HG02588 (cell line): Measurements from ENCODE around the gene SLC12A8.

Source experiments
- ATAC-seq: cut with Tn5 transposase; IDR thresholded peaks from one replicate; pipeline ENCODE4 v1.9.1; 2021; ENCODE audit warnings: mild to moderate bottlenecking, moderate library complexity; ENCODE audit not compliant: unreplicated experiment

SLC12A8 gene

GRCh38 chr3:125055913-125056745, 156.4 kb downstream of the SLC12A8 start, which contains the start of gene HEG1:
HEG1 (minus strand) TSS chr3:125055997; CDS start chr3:125055890, 107 bp downstream.
- peak; percentile 69 for ATAC-seq

DNA sequence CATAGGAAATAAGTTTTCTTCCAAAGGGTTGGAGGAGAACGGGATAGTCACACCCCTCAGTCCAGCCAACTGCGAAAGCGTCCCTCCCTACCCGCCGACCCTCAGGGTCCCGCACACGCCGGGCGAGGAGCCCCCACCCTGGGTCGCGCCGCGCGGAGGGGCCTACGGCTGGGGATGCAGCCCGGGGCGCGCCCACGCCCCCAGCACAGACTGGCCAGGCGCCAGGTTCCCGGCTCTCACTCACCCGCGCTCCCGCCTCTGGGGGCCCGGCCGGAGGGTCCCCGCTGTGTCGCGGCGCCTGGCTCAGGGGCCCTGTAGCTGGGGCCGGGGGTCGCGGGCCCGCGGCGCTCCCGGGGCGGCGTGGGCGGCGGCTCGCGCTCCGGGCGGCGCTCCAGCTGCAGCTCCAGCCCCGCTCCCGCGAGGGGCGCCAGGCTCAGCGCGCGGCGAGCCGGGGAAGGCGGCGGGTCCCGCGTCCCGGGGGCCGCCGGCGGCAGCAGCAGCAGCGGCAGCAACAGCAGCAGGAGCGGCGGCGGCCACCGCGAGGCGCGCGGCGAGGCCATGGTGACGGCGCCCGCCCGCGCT, 157.1 kb downstream of the SLC12A8 start:
- ATAC-seq: peak; percentile 27

DNA sequence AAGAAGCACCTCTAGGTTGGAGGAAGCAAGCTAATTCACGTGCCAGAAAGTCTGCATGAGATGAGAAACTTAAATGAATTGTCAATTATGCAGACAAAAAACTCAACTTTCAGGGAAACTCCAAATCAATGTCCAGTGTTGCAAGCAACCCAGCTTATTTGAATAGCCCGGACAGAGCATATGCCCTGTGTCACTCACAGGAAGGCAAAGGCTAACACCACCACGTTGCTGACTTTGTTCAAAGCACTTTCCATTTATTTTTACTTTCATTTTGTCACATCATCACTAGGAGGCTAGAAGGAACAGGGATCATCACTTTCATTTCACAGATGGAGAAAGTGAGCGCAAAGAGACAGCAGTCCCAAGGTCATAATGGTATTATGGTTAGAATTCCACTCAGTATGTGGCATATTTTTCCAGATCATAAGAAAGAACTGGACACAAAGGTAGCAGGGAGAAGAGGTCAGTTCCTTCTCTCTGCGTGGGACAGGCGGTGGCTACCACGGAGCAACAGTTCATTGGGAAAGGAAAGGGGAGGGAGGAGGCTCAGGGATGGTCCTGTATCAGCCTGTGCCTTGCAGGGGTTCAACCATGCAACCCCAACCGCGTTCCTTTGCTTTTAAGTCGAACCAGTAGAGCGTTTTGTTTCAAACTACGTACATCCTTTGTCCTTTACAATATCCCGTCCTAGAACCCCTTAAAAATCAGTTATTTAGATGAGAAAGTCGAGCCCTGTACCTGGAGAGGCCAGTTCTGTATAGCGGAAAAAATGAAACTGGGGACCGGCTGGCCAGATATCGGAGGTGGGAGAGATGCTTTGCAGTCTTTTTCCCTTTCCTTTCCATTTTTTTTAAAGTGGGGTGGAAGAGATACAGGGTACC, 157.9 kb downstream of the SLC12A8 start:
- ATAC-seq: no peak

DNA sequence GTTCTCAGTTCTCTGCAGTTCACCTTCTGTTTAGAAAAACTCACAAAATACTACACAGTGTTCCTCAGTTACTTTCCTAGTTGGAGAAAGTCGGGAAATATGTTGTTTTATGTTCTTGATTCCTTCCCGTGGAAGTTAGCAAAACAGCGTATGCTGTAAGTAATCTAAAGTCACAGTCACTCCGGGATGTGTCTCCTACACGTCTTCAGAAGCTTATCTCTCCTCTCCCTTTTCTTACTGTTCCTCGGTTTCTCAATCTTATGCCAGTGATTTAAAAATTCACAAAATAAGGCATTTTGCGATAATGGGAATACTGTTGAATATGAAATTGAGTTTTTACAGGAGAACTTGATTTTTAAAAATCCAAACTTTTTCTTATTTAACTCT, 158.5 kb downstream of the SLC12A8 start:
- no peak for ATAC-seq

DNA sequence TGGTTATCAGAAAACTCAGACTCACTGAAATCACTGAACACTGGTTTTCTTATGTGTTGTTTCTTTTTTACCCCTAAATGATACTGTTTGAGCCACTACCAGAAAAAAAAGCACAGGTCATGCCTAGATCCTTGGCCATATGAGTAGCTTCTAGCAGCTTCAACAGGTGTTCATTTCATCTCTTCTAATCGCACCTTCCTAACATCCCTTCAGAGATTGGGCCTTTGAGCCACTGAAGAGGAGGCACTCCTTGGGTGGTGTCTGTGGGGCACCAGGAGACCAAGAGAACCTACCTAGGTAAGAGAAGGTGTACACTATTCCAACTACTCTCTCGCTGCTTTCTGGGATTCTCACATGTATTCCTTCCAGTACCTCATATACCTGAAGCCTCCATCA, 159.2 kb downstream of the SLC12A8 start:
- no peak for ATAC-seq

DNA sequence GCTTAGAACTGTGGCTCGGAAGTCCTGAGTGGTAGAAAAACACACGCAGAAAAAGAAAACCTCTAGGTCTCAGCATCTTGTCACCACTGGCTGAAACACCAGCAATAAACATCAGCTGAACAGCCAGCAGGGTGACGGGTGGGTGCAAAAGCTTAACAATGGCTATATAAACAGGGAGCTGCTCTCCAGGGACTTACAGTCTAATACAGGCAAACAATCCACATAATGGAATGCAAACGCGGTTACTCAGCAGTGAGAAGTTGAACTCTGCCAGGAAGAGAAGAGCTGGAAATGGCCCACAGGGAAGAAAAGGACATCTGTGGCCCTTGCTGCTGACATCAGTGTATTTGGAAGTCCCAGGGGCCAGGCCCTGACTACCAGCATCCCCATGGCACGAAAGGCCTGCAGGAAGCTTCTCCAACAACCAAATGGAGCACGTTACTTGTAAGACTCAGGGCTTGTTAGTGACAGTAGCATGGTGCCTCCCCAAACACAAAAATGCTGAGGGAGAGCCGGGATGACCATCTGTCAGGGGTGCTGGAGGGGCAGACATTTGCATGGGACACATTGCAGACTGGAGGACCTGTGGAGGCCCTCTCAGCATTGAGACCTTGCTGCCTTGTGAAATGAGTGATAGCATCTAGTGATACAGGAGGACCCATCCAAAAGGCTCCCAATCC, 159.8 kb downstream of the SLC12A8 start:
- no peak for ATAC-seq

DNA sequence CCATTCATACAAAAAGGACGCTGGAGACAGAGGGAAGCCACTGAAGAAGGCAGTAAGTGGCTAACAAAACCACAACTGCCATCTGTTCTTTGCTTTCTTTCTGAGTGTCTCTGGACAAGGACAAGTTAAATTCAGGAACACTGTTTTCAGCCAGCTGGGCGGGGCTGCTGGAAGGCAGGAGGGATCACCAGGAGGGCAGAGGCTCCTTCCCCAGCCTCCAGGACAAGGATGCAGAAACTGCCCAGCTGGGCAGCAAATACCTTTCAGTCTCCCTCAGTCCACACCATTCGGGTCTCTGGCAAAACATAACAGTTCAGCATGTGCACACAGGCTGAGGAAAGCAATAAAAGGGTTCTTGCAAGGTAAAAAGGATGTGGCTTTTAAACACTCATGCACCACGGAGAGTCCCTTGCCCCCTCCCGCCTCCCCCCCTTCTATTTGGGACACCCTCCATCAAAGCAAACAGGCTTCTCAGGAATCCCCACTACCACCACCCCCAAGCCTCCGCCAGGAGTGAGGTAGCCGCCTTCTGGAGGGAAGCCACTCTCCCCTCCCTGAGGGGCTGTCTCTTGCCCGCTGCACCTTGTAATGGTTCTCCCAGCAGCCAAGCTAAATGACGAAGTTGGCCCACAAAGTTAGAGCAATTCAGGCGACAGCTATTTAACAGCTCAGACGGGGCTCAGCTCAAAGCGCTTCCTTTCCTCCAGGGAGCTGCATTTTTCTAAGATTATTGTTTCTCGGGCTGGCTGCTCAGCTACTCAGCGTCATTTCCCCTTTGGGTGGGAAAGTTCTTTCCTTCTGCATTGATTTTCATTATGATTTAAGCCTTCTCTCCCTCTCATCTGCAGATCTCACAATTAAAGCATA, 160.6 kb downstream of the SLC12A8 start:
- no peak for ATAC-seq

DNA sequence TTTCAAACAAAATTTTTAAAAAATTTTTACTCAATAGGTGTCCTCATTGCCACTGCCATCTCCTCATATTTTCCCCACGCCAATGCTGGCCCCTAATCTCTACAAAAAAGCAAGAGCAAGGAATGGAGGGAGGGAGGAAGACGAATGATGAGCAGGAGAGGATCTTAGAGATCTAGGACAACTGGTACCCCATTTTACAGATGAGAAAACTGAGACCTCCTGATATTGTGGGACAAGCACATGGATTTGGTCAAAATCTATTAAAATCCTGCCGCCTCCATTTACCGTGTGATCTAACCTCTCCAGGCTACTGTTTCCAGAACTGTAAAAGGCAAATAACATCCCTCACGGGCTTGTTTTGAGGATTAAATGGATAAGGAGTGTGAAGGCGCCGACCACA, 161.3 kb downstream of the SLC12A8 start:
- no peak for ATAC-seq

GRCh38 chr3:125050488-125051090, 162.0 kb downstream of the SLC12A8 start:
- no peak for ATAC-seq

DNA sequence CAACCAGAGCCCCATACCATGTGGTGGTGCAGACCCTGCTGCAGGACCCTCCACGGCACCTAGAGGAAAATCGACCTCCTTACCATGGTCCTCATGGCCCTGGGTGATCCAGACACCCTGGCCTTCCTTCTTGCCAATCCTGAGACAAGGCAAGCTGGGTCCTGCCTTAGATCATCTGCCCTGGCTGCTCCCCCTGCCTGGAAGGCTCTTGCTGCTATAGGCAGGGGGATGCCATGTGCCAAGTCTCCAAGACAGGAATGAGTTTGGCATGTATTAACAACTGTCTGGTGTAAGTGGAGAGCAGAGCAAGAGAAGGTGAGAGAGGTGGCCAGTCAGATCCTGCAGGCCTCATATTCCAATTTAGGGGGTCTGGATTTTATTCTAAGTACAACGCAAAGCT, 164.3 kb downstream of the SLC12A8 start:
- no peak for ATAC-seq

- no peak for ATAC-seq
Observed at GRCh38 chr3:125045965-125046364, 166.6 kb downstream of the SLC12A8 start.

GRCh38 chr3:125045194-125045593, 167.4 kb downstream of the SLC12A8 start:
- ATAC-seq: no peak

DNA sequence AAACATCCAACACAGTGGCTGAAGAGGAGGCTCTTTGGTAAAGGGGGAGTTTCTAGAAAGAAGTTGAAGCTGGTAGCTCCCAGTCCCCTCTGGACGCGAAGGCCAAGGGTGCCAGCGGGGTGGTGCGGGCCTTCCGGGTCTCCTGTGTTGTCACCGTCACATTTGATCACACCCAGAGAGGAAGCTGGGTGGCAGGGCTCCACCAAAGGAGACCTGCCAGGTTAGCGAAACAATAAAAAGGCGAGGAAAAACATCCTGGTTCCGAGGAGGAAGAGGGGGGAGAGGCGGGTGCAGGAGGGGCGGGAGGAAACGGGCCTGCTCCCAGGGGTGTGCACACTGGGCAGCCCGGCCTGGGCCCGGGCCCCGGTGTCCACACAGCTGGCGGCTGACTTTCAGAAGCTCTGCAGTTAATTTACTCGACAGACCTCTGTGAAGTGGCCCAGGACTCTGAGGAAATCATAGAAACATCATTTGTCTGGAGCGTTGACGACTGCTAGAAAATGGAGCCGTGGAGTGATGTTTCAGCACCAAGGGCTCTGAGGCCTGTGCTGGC, 168.9 kb downstream of the SLC12A8 start:
- no peak for ATAC-seq

GRCh38 chr3:125042725-125043406, 169.7 kb downstream of the SLC12A8 start:
- ATAC-seq: no peak

DNA sequence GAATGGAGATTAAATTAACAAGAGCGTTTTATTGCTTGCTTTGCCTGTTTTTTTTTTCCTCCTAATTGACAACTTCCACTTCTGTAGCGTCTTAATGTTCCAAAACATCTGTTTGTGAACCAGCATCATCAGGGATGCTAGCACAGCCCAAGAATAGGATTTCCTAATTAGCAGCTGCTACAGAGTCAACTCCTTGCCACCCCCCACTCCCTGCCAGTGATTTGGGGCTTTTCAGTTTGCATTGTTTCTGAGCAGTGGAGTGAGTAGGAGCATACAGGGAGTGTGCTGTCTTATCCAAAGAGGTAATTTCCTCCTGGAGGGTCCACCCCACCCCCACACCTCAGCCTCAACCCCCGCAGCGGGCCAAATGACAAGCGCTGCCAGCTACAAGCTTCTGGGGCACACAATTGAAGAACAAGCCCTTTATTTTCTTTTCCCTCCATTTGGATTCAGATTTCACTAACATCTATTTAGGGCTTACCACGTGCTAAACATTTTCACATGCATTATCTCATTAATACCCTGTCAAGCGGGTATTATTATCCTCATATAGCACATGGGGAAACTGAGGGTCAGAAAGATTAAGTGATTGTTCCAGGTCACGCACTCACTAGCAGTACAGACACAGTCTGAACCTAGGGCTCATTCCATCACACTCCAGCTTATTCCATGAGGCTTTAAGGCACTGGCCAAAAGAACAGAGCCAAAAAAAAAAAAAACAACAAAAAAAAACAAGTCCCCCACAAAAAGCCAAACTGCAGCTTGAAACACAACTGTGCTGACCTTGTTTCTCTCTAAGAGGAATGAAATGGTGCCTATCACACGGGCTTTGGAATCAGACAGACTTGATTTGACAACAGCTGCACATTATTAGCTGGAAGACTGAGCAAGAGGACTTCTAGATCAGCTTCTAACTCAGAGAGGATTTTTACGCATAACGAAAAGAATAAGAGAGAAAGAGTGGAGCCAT, 173.1 kb downstream of the SLC12A8 start:
- no peak for ATAC-seq

DNA sequence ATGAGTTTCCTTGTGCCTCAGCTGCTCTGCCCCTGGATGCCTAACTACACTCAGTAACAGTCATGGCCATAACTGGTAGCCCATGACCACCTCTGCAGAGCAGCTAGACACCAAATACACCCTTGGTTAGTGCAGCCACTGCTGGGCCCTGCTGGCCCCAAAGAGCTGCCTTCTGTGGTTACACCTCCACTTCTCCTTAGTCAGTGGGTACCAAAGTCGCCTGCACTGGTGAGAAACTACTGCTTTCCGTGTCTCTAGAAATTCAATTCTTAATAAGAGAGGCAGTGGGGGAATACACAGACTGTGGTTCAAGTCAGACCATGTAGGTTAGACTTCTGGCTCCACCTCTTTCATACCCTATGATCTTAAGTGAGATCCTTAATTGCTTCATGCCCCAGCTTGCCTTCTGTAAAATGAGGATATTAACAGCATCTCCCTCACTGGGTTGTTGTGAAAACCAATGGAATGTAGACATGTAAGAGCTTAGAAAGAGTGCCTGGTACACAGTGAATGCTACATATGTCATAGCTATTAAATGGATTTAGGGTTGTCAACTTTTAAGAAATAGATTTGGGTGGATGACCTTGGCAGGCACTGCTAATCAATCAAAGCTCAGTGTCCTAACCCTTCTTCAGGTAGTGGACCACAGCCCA, 174.9 kb downstream of the SLC12A8 start:
- no peak for ATAC-seq

GRCh38 chr3:125035217-125035616, 177.3 kb downstream of the SLC12A8 start:
- no peak for ATAC-seq
